GM19395 (cell line): ENCODE measurements around the gene REXO2.
A peak's percentile ranks its signal among the peaks of the same experiment; 100 is the strongest.

Source experiments
- ATAC-seq: cut with Tn5 transposase; IDR thresholded peaks from one replicate; pipeline ENCODE4 v1.9.1; 2021; ENCODE audit warnings: mild to moderate bottlenecking, moderate library complexity; ENCODE audit not compliant: unreplicated experiment

REXO2 gene

GRCh38 chr11:114439229-114440120 lies at the start of gene REXO2:
REXO2 (plus strand) TSS chr11:114439467; CDS start chr11:114439529, 62 bp downstream.
- peak; percentile 99 for ATAC-seq

GRCh38 chr11:114392735-114393667 lies 46.3 kb upstream of the REXO2 start:
- ATAC-seq, result no peak

- no peak for ATAC-seq
Measured at GRCh38 chr11:114395736-114396135, 43.5 kb upstream of the REXO2 start.

GRCh38 chr11:114396916-114397315 lies 42.4 kb upstream of the REXO2 start:
- ATAC-seq, result no peak

GRCh38 chr11:114397349-114397982 lies 41.8 kb upstream of the REXO2 start:
- ATAC-seq, result no peak

- no peak for ATAC-seq
Measured at GRCh38 chr11:114398303-114398920, 40.9 kb upstream of the REXO2 start.

GRCh38 chr11:114399490-114400215 lies 39.6 kb upstream of the REXO2 start:
- ATAC-seq, result peak; percentile 39

GRCh38 chr11:114400216-114400914 lies 38.9 kb upstream of the REXO2 start, which contains the start of the genes C11orf71 and RBM7:
C11orf71 (minus strand) TSS chr11:114400511; CDS start chr11:114400331, 180 bp downstream.
RBM7 (plus strand) TSS chr11:114400666; CDS start chr11:114400672, 6 bp downstream.
- peak; percentile 96 for ATAC-seq

GRCh38 chr11:114400915-114401223 lies 38.4 kb upstream of the REXO2 start:
- no peak for ATAC-seq

- no peak for ATAC-seq
Measured at GRCh38 chr11:114401311-114401710, 38.0 kb upstream of the REXO2 start.

GRCh38 chr11:114412946-114413345 lies 26.3 kb upstream of the REXO2 start:
- ATAC-seq, result no peak

- no peak for ATAC-seq
Measured at GRCh38 chr11:114413958-114414357, 25.3 kb upstream of the REXO2 start.

GRCh38 chr11:114416441-114416961 lies 22.8 kb upstream of the REXO2 start:
- ATAC-seq, result no peak

- ATAC-seq, result no peak
Measured at GRCh38 chr11:114426280-114426679, 13.0 kb upstream of the REXO2 start.

- no peak for ATAC-seq
Measured at GRCh38 chr11:114430290-114430689, 9.0 kb upstream of the REXO2 start.

GRCh38 chr11:114432893-114433292 lies 6.4 kb upstream of the REXO2 start:
- ATAC-seq, result no peak

GRCh38 chr11:114433376-114433775 lies 5.9 kb upstream of the REXO2 start:
- no peak for ATAC-seq

- ATAC-seq, result no peak
Measured at GRCh38 chr11:114438303-114438702, 964 bp upstream of the REXO2 start.
